ENCODE measurements around the gene CNTNAP2.

The CNTNAP2 gene

GRCh38 chr7:147811923-147812322 lies 1695.3 kb downstream of the CNTNAP2 start:
- DNase-seq = no peak

- no peak for DNase-seq
These were observed 1696.7 kb downstream of the CNTNAP2 start for GRCh38 chr7:147813316-147813715.

- DNase-seq = peak; percentile 57
These were observed 1701.7 kb downstream of the CNTNAP2 start for GRCh38 chr7:147818317-147818716.

- DNase-seq = no peak
These were observed 1708.1 kb downstream of the CNTNAP2 start for GRCh38 chr7:147824671-147825070.

GRCh38 chr7:147829016-147829415 lies 1712.4 kb downstream of the CNTNAP2 start:
- no peak for DNase-seq

GRCh38 chr7:147833557-147833956 lies 1717.0 kb downstream of the CNTNAP2 start:
- peak; percentile 24 for DNase-seq

GRCh38 chr7:147833970-147834369 lies 1717.4 kb downstream of the CNTNAP2 start:
- no peak for DNase-seq

GRCh38 chr7:147852833-147853232 lies 1736.2 kb downstream of the CNTNAP2 start:
- no peak for DNase-seq

- no peak for DNase-seq
These were observed 1740.8 kb downstream of the CNTNAP2 start for GRCh38 chr7:147857152-147858140.

- DNase-seq = no peak
These were observed 1741.8 kb downstream of the CNTNAP2 start for GRCh38 chr7:147858421-147858820.

- DNase-seq = no peak
These were observed 1742.4 kb downstream of the CNTNAP2 start for GRCh38 chr7:147859033-147859432.

- no peak for DNase-seq
These were observed 1742.9 kb downstream of the CNTNAP2 start for GRCh38 chr7:147859486-147859885.

- DNase-seq = no peak
These were observed 1744.6 kb downstream of the CNTNAP2 start for GRCh38 chr7:147861058-147861716.

GRCh38 chr7:147861945-147862344 lies 1745.3 kb downstream of the CNTNAP2 start:
- DNase-seq = no peak

GRCh38 chr7:147869456-147869855 lies 1752.9 kb downstream of the CNTNAP2 start:
- DNase-seq = no peak

GRCh38 chr7:147878912-147879661 lies 1762.5 kb downstream of the CNTNAP2 start:
- DNase-seq = peak; percentile 36

GRCh38 chr7:147885869-147886268 lies 1769.3 kb downstream of the CNTNAP2 start:
- no peak for DNase-seq

GRCh38 chr7:147894271-147894670 lies 1777.7 kb downstream of the CNTNAP2 start:
- no peak for DNase-seq

- DNase-seq = no peak
These were observed 1779.5 kb downstream of the CNTNAP2 start for GRCh38 chr7:147896121-147896520.

- DNase-seq = no peak
These were observed 1787.1 kb downstream of the CNTNAP2 start for GRCh38 chr7:147903536-147904218.

- no peak for DNase-seq
These were observed 1787.6 kb downstream of the CNTNAP2 start for GRCh38 chr7:147904219-147904576.

- DNase-seq = no peak
These were observed 1793.0 kb downstream of the CNTNAP2 start for GRCh38 chr7:147909431-147910148.
